Activated CD4-positive, alpha-beta T cell treated with anti-CD3 and anti-CD28 coated beads, Interleukin-2, amount 10 ng/mL, durations not matched to agents 7 days and 5 days (primary cell): ENCODE data around the gene KCNJ12. TPM values are rescaled to one million over a fixed set of nuclear protein-coding genes. Genes with fewer than 3 reads are reported as not detected.

Source experiments
- CTCF ChIA-PET: fragments of 350-600 bp; sonication (Branson Sonifier 250); formaldehyde crosslinking; loops from one replicate; lab custom pipeline; 2021; ENCODE audit warnings: antibody characterized with exemption; lab: Charles Lee
- POLR2A ChIA-PET: fragments of 350-600 bp; sonication (Branson Sonifier 250); formaldehyde crosslinking; loops from one replicate; lab custom pipeline; 2021; ENCODE audit warnings: antibody characterized with exemption; lab: Charles Lee
- DNase-seq: peaks from one replicate; pipeline ENCODE4 v3.0.0-alpha.2; 2020
- H3K27ac Mint-ChIP-seq: one replicate; pipeline ENCODE4 v1.8.0; 2021; ENCODE audit warnings: mild to moderate bottlenecking, moderate library complexity, mixed read lengths
- H3K27me3 Mint-ChIP-seq: one replicate; pipeline ENCODE4 v1.8.0; 2021; ENCODE audit warnings: mixed read lengths
- H3K36me3 Mint-ChIP-seq: one replicate; pipeline ENCODE4 v1.8.0; 2021; ENCODE audit warnings: low read depth, mixed read lengths
- H3K4me1 Mint-ChIP-seq: one replicate; pipeline ENCODE4 v1.8.0; 2021; ENCODE audit warnings: mixed read lengths
- H3K4me3 Mint-ChIP-seq: one replicate; pipeline ENCODE4 v1.8.0; 2021; ENCODE audit warnings: mild to moderate bottlenecking, moderate library complexity, mixed read lengths
- H3K9me3 Mint-ChIP-seq: one replicate; pipeline ENCODE4 v1.8.0; 2021; ENCODE audit warnings: mixed read lengths
- total RNA-seq, 2 experiments: library from RNA; stranded (reverse); gene quantifications; one replicate each; pipeline ENCODE4 v1.2.3, GENCODE V29; 2021

The KCNJ12 gene
- total RNA-seq, 2 experiments from 2014 or later = not detected

GRCh38 chr17:21363776-21364642 lies 12.1 kb upstream of the KCNJ12 start:
- Mint-ChIP-seq H3K9me3 (no peaks in the 10 kb centered on the region), H3K27me3 (no peaks in the 10 kb centered on the region), H3K36me3 (no peaks in the 10 kb centered on the region), H3K4me3 (no peak overlapping the region), H3K4me1 (no peaks in the 10 kb centered on the region), H3K27ac (no peak overlapping the region)
- DNase-seq = no peak
- POLR2A ChIA-PET = no interaction called here
- CTCF ChIA-PET = interaction anchor here (1.4 kb wide), 1 partner anchor 9 kb away, joined by 3 read pairs; no protein-coding TSS in a partner anchor

- no peak for DNase-seq
- CTCF ChIA-PET = interaction anchor here (1.4 kb wide), 1 partner anchor 8 kb away, joined by 3 read pairs; no protein-coding TSS in a partner anchor
- POLR2A ChIA-PET = no interaction called here
- Mint-ChIP-seq H3K4me3 (no peak overlapping the region), H3K36me3 (no peaks in the 10 kb centered on the region), H3K4me1 (no peaks in the 10 kb centered on the region), H3K27me3 (no peaks in the 10 kb centered on the region), H3K27ac (no peak overlapping the region), H3K9me3 (no peaks in the 10 kb centered on the region)
Measured at GRCh38 chr17:21365016-21365415, 11.1 kb upstream of the KCNJ12 start.

- Mint-ChIP-seq H3K36me3 (no peaks in the 10 kb centered on the region), H3K4me3 (no peak overlapping the region), H3K4me1 (no peaks in the 10 kb centered on the region), H3K27me3 (no peaks in the 10 kb centered on the region), H3K27ac (no peak overlapping the region), H3K9me3 (no peaks in the 10 kb centered on the region)
- CTCF ChIA-PET = no interaction called here
- DNase-seq = no peak
- POLR2A ChIA-PET = no interaction called here
Measured at GRCh38 chr17:21368545-21369246, 7.5 kb upstream of the KCNJ12 start.

- POLR2A ChIA-PET = no interaction called here
Measured at GRCh38 chr17:21369395-21369794, 6.8 kb upstream of the KCNJ12 start.

GRCh38 chr17:21370430-21370829 lies 5.7 kb upstream of the KCNJ12 start:
- POLR2A ChIA-PET = no interaction called here
- peaks cover 9% of the 10 kb centered on the region for H3K27me3 Mint-ChIP-seq
- CTCF ChIA-PET = no interaction called here
- H3K27ac Mint-ChIP-seq = no peak overlapping the region
- H3K4me3 Mint-ChIP-seq = no peak overlapping the region
- no peaks in the 10 kb centered on the region for H3K4me1 Mint-ChIP-seq
- H3K36me3 Mint-ChIP-seq = no peaks in the 10 kb centered on the region
- no peak for DNase-seq
- H3K9me3 Mint-ChIP-seq = no peaks in the 10 kb centered on the region

More at GRCh38 chr17:21369395-21369794, 6.8 kb upstream of the KCNJ12 start:
- Mint-ChIP-seq H3K4me3 (no peak overlapping the region), H3K9me3 (no peaks in the 10 kb centered on the region), H3K27ac (no peak overlapping the region), H3K36me3 (no peaks in the 10 kb centered on the region), H3K27me3 (no peaks in the 10 kb centered on the region), H3K4me1 (no peaks in the 10 kb centered on the region)
- no peak for DNase-seq
- CTCF ChIA-PET = no interaction called here

GRCh38 chr17:21371511-21372081 lies 4.6 kb upstream of the KCNJ12 start:
- Mint-ChIP-seq H3K4me1 (peaks cover 2% of the 10 kb centered on the region), H3K36me3 (no peaks in the 10 kb centered on the region)
- POLR2A ChIA-PET = no interaction called here

GRCh38 chr17:21372256-21372954 lies 3.8 kb upstream of the KCNJ12 start:
- POLR2A ChIA-PET = no interaction called here
- peaks cover 2% of the 10 kb centered on the region for H3K4me1 Mint-ChIP-seq
- CTCF ChIA-PET = interaction anchor here (1.4 kb wide), 1 partner anchor 8 kb away, joined by 3 read pairs; no protein-coding TSS in a partner anchor
- H3K9me3 Mint-ChIP-seq = no peaks in the 10 kb centered on the region
- no peak overlapping the region for H3K27ac Mint-ChIP-seq
- H3K36me3 Mint-ChIP-seq = no peaks in the 10 kb centered on the region
- peaks cover 22% of the 10 kb centered on the region for H3K27me3 Mint-ChIP-seq
- no peak for DNase-seq
- H3K4me3 Mint-ChIP-seq = no peak overlapping the region

More at GRCh38 chr17:21371511-21372081, 4.6 kb upstream of the KCNJ12 start:
- Mint-ChIP-seq H3K9me3 (no peaks in the 10 kb centered on the region), H3K4me3 (no peak overlapping the region), H3K27ac (no peak overlapping the region), H3K27me3 (peaks cover 16% of the 10 kb centered on the region)
- no peak for DNase-seq
- CTCF ChIA-PET = no interaction called here

DNA sequence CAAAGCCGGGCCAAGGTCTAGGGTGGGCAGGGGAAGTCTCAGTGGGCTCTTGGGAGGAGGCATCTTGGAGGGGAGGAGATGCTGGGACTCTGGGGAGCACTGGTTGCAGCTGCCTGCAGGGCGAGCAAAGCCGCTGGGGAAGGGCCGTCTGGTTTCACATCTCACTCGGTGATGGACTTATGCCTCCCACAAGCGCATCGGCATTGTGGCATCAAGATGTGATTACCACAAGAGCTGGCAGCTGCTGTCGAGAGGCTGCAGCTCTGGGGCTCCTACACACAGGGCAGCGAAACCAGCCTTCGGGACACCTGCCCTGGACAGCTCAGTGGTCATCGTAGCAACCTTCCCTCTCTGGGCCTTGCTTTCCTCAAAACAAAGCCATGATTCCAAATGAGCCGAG lies 3.1 kb upstream of the KCNJ12 start:
- Mint-ChIP-seq H3K27me3 (peaks cover 27% of the 10 kb centered on the region), H3K9me3 (no peaks in the 10 kb centered on the region), H3K4me3 (no peak overlapping the region), H3K4me1 (peaks cover 2% of the 10 kb centered on the region), H3K27ac (no peak overlapping the region), H3K36me3 (no peaks in the 10 kb centered on the region)
- DNase-seq = no peak
- CTCF ChIA-PET = interaction anchor here (1.4 kb wide), 1 partner anchor 8 kb away, joined by 3 read pairs; no protein-coding TSS in a partner anchor
- POLR2A ChIA-PET = no interaction called here

DNA sequence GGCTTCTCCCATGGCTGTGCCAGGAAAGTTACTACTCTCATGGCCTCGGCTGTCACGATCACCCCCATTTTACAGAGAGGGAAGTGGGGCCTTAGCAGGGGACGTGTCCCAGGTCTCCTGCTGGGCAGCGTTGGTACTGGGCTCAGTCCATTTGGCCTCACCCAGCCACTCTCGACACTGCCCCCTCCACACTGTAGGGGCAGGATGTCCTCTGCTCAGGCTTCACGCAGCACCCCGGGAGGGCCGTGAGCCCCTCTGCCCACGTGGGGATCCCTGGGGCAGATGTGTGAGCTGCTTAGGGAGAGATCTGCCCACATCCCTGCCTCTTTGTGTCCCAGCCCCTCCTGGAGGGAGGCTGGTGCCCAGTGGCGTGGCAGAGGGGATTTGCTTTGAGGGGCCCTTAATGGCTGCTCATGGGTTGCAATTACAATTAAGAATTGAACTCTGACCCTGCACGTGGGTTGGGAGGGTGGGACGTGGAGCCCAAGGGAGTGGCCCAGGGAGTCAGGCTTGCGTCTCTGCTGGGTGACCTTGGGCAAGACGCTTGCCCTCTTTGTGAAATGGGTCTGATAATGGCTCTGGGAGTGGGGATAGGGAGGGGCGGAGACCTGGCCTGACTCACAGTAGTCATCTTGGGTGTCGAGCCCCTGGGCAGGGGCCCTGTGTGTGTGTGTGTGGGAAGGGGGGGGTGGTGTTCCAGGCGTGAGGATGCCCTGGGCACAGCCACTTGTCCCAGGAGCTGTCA lies 2.3 kb upstream of the KCNJ12 start:
- POLR2A ChIA-PET = no interaction called here
- CTCF ChIA-PET = interaction anchor here (1.4 kb wide), 1 partner anchor 9 kb away, joined by 3 read pairs; no protein-coding TSS in a partner anchor
- H3K27ac Mint-ChIP-seq = no peak overlapping the region

DNA sequence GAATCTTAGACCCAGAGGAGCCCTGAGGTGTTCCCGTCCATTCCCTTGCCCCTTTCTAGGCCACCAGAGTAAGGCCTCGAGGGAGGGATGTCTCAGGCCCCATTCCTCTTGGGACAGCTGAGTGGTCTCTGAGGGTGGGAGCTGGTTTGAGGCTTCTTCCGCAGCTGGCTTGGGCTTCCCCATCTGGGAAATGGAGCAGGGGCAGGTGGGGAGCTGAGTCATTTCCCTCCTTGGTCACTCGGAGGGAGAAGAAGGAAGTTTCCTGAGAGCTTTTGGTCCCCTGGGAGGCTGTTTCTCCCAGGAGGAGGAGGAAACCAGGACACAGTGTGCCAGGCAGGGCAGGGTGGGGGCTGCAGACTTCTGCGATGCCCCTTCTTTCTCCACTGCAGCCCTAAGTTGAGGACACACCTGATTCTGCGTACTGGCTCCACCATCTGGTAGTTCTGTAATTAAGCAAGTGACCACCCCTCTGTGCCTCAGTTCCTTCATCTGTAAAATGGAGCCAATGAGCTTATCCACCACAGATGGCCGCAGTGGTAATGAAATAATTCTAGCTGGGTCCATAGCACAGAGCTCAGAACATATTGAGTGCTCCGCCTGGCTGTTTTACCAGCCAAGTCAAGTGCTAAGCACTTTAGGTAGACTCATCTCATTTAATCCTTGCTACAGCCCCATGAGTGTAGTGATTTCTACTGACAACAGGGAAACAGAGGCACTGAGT lies 1.6 kb upstream of the KCNJ12 start:
- no peaks in the 10 kb centered on the region for H3K36me3 Mint-ChIP-seq
- POLR2A ChIA-PET = no interaction called here
- peaks cover 2% of the 10 kb centered on the region for H3K4me1 Mint-ChIP-seq
- H3K27ac Mint-ChIP-seq = no peak overlapping the region
- H3K27me3 Mint-ChIP-seq = peaks cover 27% of the 10 kb centered on the region
- no peaks in the 10 kb centered on the region for H3K9me3 Mint-ChIP-seq
- DNase-seq = no peak
- CTCF ChIA-PET = no interaction called here
- H3K4me3 Mint-ChIP-seq = no peak overlapping the region

More for the DNA sequence above, 2.3 kb upstream of the KCNJ12 start:
- Mint-ChIP-seq H3K4me1 (peaks cover 2% of the 10 kb centered on the region), H3K4me3 (no peak overlapping the region), H3K9me3 (no peaks in the 10 kb centered on the region), H3K36me3 (no peaks in the 10 kb centered on the region), H3K27me3 (peaks cover 27% of the 10 kb centered on the region)
- DNase-seq = no peak

GRCh38 chr17:21375162-21375560 lies 996 bp upstream of the KCNJ12 start:
- DNase-seq = no peak
- H3K4me3 Mint-ChIP-seq = no peak overlapping the region
- POLR2A ChIA-PET = no interaction called here
- H3K36me3 Mint-ChIP-seq = no peaks in the 10 kb centered on the region
- H3K27me3 Mint-ChIP-seq = peaks cover 27% of the 10 kb centered on the region
- H3K9me3 Mint-ChIP-seq = no peaks in the 10 kb centered on the region
- CTCF ChIA-PET = no interaction called here
- peaks cover 2% of the 10 kb centered on the region for H3K4me1 Mint-ChIP-seq
- H3K27ac Mint-ChIP-seq = no peak overlapping the region
